ENCODE measurements around the gene CFI. TPM values are rescaled to one million over a fixed set of nuclear protein-coding genes. Genes with fewer than 3 reads are reported as not detected.
A peak's percentile ranks its signal among the peaks of the same experiment; 100 is the strongest.

The CFI gene
- total and polyA plus RNA-seq, 3 donors from 2014 or later, result 4.3 to 26.0 (median 24.5) TPM

DNA sequence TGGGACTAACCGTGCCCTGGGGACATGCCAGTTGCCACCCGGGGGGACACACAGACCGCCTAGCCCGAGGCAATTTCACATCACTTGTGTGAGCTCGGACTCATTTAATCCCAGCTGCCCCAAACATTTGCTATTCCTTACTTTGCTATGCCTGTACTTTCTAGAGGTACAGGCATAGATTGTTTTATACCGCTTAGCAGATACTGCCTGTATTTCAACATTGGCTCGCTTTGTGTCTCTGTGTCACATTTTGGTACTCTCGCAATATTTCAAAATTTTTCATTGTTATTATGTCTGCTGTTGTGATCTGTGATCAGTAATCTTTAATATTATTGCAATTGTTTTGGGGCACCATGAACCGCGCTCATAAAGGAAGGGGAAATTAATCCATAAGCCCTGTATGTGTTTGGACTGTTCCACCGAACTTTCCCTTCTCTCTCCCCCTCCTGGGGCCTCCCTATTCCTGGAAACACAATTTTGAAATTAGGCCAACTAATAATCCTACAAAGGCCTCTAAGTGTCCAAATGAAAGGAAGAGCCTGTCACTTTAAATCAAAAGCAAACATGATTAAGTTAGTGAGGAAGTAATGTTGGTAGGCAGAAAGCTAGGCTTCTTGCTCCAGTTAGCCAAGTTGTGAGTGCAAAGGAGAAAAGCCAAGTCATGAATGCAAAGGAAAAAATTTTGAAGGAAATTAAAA is 98.0 kb downstream of the CFI start:
- 8 to 9% methylated on average over 10 to 11 of the region's 11 CpGs for WGBS, 2 donors
- no peaks in the 10 kb centered on the region for H3K36me3 ChIP-seq (ENCODE audit: low read depth, missing control alignments)
- peaks cover 12% of the 10 kb centered on the region for H3K4me1 ChIP-seq
- H3K4me3 ChIP-seq, result peak overlapping the region; percentile 59 to 74
- intact Hi-C loops (cut with DNase I; ENCODE audit: low total_unique reads), result no loop called here
- H3K9me3 ChIP-seq, result no peaks in the 10 kb centered on the region
- peak overlapping the region; percentile 48 to 87 for H3K27ac ChIP-seq
- no peak for DNase-seq
- TF ChIP-seq, protein P1, sequence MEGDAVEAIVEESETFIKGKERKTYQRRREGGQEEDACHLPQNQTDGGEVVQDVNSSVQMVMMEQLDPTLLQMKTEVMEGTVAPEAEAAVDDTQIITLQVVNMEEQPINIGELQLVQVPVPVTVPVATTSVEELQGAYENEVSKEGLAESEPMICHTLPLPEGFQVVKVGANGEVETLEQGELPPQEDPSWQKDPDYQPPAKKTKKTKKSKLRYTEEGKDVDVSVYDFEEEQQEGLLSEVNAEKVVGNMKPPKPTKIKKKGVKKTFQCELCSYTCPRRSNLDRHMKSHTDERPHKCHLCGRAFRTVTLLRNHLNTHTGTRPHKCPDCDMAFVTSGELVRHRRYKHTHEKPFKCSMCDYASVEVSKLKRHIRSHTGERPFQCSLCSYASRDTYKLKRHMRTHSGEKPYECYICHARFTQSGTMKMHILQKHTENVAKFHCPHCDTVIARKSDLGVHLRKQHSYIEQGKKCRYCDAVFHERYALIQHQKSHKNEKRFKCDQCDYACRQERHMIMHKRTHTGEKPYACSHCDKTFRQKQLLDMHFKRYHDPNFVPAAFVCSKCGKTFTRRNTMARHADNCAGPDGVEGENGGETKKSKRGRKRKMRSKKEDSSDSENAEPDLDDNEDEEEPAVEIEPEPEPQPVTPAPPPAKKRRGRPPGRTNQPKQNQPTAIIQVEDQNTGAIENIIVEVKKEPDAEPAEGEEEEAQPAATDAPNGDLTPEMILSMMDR (IDR thresholded peaks at IDR 0.05), result no peak
- TF ChIP-seq POLR2A (IDR thresholded peaks at IDR 0.05), result no peak
- no peaks in the 10 kb centered on the region for H3K27me3 ChIP-seq

DNA sequence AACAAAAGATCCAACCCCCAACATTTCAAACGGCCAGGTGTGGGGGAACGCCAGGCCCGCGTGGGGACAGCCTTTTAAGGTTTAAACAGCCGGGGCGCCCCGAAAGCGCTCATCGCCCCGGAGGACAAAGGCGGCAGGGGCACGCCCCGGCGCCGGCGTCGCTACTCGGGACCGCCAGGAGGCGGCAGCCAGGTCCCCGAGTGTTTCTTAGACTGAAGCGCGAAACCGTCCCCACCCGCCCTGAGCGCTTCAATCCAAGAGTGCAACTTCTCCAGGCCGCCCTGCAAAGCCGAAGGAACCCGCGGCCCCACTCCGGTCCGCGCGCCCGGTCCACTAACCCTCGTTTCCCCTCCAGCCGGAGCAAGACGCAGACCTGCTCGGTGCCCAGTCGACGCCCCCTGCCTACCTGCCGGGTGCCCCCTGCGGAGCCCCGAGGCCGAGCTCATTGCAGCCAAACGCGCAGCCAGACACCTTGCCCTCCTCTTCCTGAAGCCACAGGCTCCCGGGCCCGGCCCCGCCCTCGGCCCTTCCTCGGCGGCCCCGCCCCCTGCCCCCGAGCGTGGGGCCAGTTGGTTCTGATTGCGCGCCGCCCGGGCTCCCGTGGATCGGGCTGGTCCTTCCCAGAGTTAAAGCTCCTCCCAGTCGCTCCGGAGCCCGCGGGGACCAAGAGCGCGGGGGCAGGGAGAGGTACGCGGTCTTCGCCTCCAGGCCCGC is 98.7 kb downstream of the CFI start, which contains the start of gene CASP6:
CASP6 (minus strand) TSS at position 496 of the 714 bp plus-strand sequence; CDS start at position 446, 50 bp downstream.
- H3K27me3 ChIP-seq, result no peaks in the 10 kb centered on the region
- H3K9me3 ChIP-seq, result no peaks in the 10 kb centered on the region
- intact Hi-C loops (cut with DNase I; ENCODE audit: low total_unique reads), result no loop called here
- H3K36me3 ChIP-seq (ENCODE audit: low read depth, missing control alignments), result no peaks in the 10 kb centered on the region
- peak within 1 kb of the TSS; percentile 59 to 74 for H3K4me3 ChIP-seq
- peaks cover 12% of the 10 kb centered on the region for H3K4me1 ChIP-seq
- 0% methylated on average over 37 to 64 of the region's 72 CpGs for WGBS, 2 donors
- DNase-seq, result peak; percentile 87
- peak within 1 kb of the TSS; percentile 48 to 87 for H3K27ac ChIP-seq
- TF ChIP-seq POLR2A (IDR thresholded peaks at IDR 0.05), result no peak
- TF ChIP-seq, protein P1 (IDR thresholded peaks at IDR 0.05), result peak; percentile 31 to 51 (median 49)

DNA sequence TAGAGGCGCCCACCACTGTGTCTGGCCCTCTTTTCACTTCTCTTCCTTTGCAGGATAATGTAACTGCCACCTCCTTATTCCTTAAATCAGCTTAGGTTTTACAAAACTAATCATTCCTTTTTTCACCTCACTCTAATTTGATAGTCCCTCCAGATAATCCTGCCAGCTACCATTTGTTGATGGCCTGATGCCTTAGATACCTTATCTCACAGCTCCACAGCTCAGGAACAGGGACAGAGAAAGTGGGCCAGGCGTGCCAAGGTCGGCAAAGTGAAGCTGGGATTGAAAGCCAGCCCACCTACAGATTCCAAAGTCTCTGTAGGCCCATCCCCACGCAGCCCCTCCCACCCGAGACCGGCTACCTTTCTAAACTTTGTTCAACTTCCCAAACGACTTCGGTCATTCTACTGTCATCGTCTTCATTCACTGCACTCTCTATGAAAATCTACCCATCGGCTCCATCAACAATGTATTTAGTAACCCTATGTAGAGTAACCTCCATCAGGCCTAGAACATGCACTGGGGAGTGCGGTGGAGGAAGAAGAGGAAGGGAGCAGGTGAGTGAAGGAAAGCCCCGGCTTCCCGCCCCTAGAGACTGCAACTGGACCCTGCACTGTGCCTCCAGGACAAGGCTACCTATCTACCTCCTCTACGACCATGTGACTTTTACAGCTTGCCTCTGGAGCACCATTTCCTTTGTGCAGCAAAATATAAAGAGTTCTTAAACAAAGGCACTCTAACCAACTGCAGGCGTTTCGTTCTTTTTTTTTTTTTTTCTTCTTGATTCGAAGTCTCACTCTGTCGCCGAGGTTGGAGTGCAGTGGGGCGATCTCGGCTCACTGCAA is 100.0 kb downstream of the CFI start:
- TF ChIP-seq, protein P1 (IDR thresholded peaks at IDR 0.05), result no peak
- no peak for TF ChIP-seq POLR2A (IDR thresholded peaks at IDR 0.05)
- H3K4me3 ChIP-seq, result peak overlapping the region; percentile 59 to 74
- H3K27ac ChIP-seq, result peak overlapping the region; percentile 48 to 87
- no peaks in the 10 kb centered on the region for H3K9me3 ChIP-seq
- whole genome bisulfite sequencing, 2 donors, result 33% methylated on average over 21 of the region's 21 CpGs
- H3K27me3 ChIP-seq, result no peaks in the 10 kb centered on the region
- intact Hi-C loops (cut with DNase I; ENCODE audit: low total_unique reads), result no loop called here
- no peaks in the 10 kb centered on the region for H3K36me3 ChIP-seq (ENCODE audit: low read depth, missing control alignments)
- no peak for DNase-seq
- peaks cover 12% of the 10 kb centered on the region for H3K4me1 ChIP-seq

DNA sequence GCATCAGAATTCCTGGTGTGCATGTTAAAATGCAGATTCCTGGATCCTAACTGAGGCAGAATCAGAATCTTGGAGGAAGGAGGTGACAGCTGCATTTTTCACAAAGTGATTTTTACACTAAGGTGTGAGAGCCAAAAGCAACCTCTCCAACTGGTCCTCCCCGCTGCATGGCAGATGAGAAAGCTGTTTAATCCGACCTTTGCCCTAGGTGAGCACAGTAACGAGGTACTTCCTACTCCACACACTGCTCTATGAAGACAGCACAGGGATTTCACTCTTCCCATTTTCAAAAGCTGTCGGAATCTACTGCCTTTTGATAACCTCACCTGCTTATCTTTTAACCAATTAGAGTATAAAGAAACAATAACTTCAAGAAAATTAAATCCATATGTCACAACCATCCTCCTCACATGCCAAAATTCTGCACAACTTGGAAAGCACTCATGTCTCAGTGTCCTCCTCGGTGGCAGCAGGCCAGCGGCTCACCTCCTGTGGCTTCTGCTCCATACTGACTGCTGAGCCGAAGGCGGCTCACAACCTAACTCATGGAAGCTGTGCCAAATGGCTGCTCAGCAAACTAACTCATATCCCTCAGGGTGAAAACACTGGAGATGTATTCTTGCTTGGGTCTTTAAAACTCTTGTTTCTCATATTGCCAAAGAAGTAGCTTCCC is 102.1 kb downstream of the CFI start:
- Histone ChIP-seq H3K4me1 (peaks cover 12% of the 10 kb centered on the region), H3K4me3 (no peak overlapping the region), H3K27me3 (no peaks in the 10 kb centered on the region), H3K27ac (no peak overlapping the region), H3K9me3 (no peaks in the 10 kb centered on the region), H3K36me3 (ENCODE audit: low read depth, missing control alignments) (no peaks in the 10 kb centered on the region)
- intact Hi-C loops (cut with DNase I; ENCODE audit: low total_unique reads), result loop anchor here (10.0 kb wide), 1 partner anchor 115 kb away; the partner anchor contains the start of gene GAR1
- 77 to 85% methylated on average over 8 of the region's 8 CpGs for WGBS, 2 donors
- DNase-seq, result no peak
- TF ChIP-seq POLR2A (IDR thresholded peaks at IDR 0.05), result no peak
- TF ChIP-seq, protein P1 (IDR thresholded peaks at IDR 0.05), result no peak
